MM.1S (cell line): ENCODE measurements around the gene TASP1.

Source experiments
- DNase-seq: peaks from one replicate; pipeline ENCODE4 v3.0.0-alpha.2; 2015
- H2AFZ ChIP-seq: fragments of 300-600 bp; sonication (generic); 2 replicates; pipeline ENCODE4 v1.6.0; 2016; ENCODE audit warnings: antibody characterized with exemption, low read length
- H3F3A ChIP-seq: fragments of 300-600 bp; sonication (generic); 2 replicates; pipeline ENCODE4 v1.6.1; 2016; ENCODE audit warnings: mild to moderate bottlenecking, antibody characterized with exemption, low read length, moderate library complexity, mixed read lengths; ENCODE audit not compliant: insufficient read depth
- H3K27ac ChIP-seq: fragments of 300-600 bp; sonication (generic); 2 replicates; pipeline ENCODE4 v1.5.1; 2016; ENCODE audit warnings: mild to moderate bottlenecking, low read length
- H3K27me3 ChIP-seq: fragments of 300-600 bp; sonication (generic); replicated peaks from 2 replicates; pipeline ENCODE4 v1.6.0; 2016; ENCODE audit warnings: low read length; ENCODE audit not compliant: insufficient read depth
- H3K36me3 ChIP-seq: fragments of 300-600 bp; sonication (generic); replicated peaks from 2 replicates; pipeline ENCODE4 v1.6.1; 2016; ENCODE audit warnings: mild to moderate bottlenecking, low read length, mixed read lengths; ENCODE audit not compliant: insufficient read depth
- H3K4me1 ChIP-seq: fragments of 300-600 bp; sonication (generic); 2 replicates; pipeline ENCODE4 v1.6.1; 2016; ENCODE audit warnings: low read length, mixed read lengths
- H3K4me2 ChIP-seq: fragments of 300-600 bp; sonication (generic); 2 replicates; pipeline ENCODE4 v1.6.0; 2016; ENCODE audit warnings: low read depth, low read length
- H3K4me3 ChIP-seq: fragments of 300-600 bp; sonication (generic); 2 replicates; pipeline ENCODE4 v1.5.1; 2016; ENCODE audit warnings: low read length, mixed read lengths
- H3K79me2 ChIP-seq: fragments of 300-600 bp; sonication (generic); 2 replicates; pipeline ENCODE4 v1.6.1; 2016; ENCODE audit warnings: mixed run types, low read length, mixed read lengths
- H3K9ac ChIP-seq: fragments of 300-600 bp; sonication (generic); 2 replicates; pipeline ENCODE4 v1.6.1; 2016; ENCODE audit warnings: low read length, mixed read lengths
- H3K9me2 ChIP-seq: fragments of 300-600 bp; sonication (generic); replicated peaks from 2 replicates; pipeline ENCODE4 v1.6.1; 2016; ENCODE audit warnings: mild to moderate bottlenecking, low read length, mixed read lengths; ENCODE audit not compliant: insufficient read depth
- H3K9me3 ChIP-seq: fragments of 300-600 bp; sonication (generic); replicated peaks from 2 replicates; pipeline ENCODE4 v1.6.1; 2016; ENCODE audit warnings: mild to moderate bottlenecking, low read length, mixed read lengths; ENCODE audit not compliant: insufficient read depth
- H4K20me1 ChIP-seq: fragments of 300-600 bp; sonication (generic); 2 replicates; pipeline ENCODE4 v1.6.1; 2016; ENCODE audit warnings: mild to moderate bottlenecking, low read length, moderate library complexity, mixed read lengths; ENCODE audit not compliant: insufficient read depth
- EZH2 ChIP-seq: fragments of 300-600 bp; sonication (generic); optimal IDR thresholded peaks from 2 replicates; pipeline ENCODE3; 2017; ENCODE audit warnings: low read depth, mild to moderate bottlenecking, antibody characterized with exemption, low read length, mixed read lengths
- EZH2phosphoT487 ChIP-seq: fragments of 300-600 bp; sonication (generic); IDR thresholded peaks from 2 replicates; pipeline ENCODE4 v1.6.1; 2018; ENCODE audit warnings: antibody characterized with exemption, low read length
- TF ChIP-seq, protein P1 (sequence below): fragments of 300-600 bp; sonication (generic); IDR thresholded peaks from 2 replicates; pipeline ENCODE4 v1.5.1; 2016; ENCODE audit warnings: antibody characterized with exemption, low read length, mixed read lengths

TASP1 gene

DNA sequence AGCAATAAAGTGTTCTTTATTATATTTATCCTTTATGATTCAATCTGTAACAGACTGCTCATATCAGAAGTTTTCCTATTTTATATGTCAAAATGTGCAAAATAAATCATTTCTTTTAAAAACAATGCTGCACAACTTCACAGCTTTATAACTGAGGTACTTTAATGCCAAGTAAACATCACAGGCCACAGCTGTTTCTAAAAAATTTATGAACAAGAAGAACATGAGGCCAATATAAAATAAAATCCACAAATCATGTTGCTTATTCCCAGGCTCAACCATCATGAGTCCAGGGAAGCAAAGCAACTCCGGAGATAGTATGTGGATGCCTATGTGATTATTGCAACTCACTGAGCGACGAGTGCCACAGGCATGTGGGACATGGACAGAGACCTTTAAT is 222.2 kb downstream of the TASP1 start:
- H3K27ac ChIP-seq: no peak overlapping the region
- no peak overlapping the region for H2AFZ ChIP-seq
- H3K9ac ChIP-seq: no peak overlapping the region
- no peaks in the 10 kb centered on the region for H3K4me1 ChIP-seq
- H3K4me2 ChIP-seq: no peak overlapping the region
- H3K79me2 ChIP-seq: no peaks in the 10 kb centered on the region
- no peaks in the 10 kb centered on the region for H3K9me2 ChIP-seq
- no peak overlapping the region for H3K4me3 ChIP-seq
- no peaks in the 10 kb centered on the region for H3F3A ChIP-seq
- DNase-seq: no peak
- TF ChIP-seq, protein P1, sequence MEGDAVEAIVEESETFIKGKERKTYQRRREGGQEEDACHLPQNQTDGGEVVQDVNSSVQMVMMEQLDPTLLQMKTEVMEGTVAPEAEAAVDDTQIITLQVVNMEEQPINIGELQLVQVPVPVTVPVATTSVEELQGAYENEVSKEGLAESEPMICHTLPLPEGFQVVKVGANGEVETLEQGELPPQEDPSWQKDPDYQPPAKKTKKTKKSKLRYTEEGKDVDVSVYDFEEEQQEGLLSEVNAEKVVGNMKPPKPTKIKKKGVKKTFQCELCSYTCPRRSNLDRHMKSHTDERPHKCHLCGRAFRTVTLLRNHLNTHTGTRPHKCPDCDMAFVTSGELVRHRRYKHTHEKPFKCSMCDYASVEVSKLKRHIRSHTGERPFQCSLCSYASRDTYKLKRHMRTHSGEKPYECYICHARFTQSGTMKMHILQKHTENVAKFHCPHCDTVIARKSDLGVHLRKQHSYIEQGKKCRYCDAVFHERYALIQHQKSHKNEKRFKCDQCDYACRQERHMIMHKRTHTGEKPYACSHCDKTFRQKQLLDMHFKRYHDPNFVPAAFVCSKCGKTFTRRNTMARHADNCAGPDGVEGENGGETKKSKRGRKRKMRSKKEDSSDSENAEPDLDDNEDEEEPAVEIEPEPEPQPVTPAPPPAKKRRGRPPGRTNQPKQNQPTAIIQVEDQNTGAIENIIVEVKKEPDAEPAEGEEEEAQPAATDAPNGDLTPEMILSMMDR: no peak
- TF ChIP-seq EZH2phosphoT487: no peak
- no peak for TF ChIP-seq EZH2
- no peaks in the 10 kb centered on the region for H3K9me3 ChIP-seq
- no peaks in the 10 kb centered on the region for H3K36me3 ChIP-seq
- H4K20me1 ChIP-seq: no peaks in the 10 kb centered on the region
- H3K27me3 ChIP-seq: no peaks in the 10 kb centered on the region

- H3K36me3 ChIP-seq: no peaks in the 10 kb centered on the region
- TF ChIP-seq EZH2 (no peak), EZH2phosphoT487 (no peak)
- TF ChIP-seq, protein P1: no peak
Measured at GRCh38 chr20:13412806-13413445, 225.8 kb downstream of the TASP1 start.

DNA sequence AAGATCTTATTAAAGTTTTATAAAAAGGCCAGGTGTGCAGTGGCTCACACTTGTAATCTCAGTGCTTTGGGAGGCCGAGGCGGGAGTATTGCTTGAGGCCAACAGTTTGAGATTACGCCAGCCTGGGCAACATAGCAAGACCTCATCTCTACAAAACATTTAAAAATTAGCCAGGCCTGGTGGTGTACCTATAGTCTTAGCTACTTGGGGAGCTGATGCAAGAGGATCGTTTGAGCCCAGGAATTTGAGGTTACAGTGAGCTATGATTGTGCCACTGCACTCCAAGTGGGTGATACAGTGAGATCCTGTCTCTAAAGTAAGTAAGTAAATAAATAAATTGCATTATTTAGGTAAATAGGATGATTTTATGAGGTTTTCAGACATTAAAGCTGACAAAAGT is 234.4 kb downstream of the TASP1 start:
- Histone ChIP-seq H4K20me1 (no peaks in the 10 kb centered on the region), H2AFZ (no peak overlapping the region), H3K4me1 (0 out of 2 replicates have a peak, but pooled peaks cover 5% of the 10 kb centered on the region), H3K36me3 (no peaks in the 10 kb centered on the region), H3K4me3 (no peak overlapping the region), H3K27me3 (no peaks in the 10 kb centered on the region), H3K79me2 (no peaks in the 10 kb centered on the region), H3K9me2 (no peaks in the 10 kb centered on the region), H3F3A (no peaks in the 10 kb centered on the region), H3K9ac (no peak overlapping the region), H3K9me3 (no peaks in the 10 kb centered on the region), H3K4me2 (no peak overlapping the region), H3K27ac (no peak overlapping the region)
- TF ChIP-seq, protein P1: no peak
- TF ChIP-seq EZH2phosphoT487: no peak
- no peak for TF ChIP-seq EZH2
- DNase-seq: no peak

More at GRCh38 chr20:13412806-13413445, 225.8 kb downstream of the TASP1 start:
- Histone ChIP-seq H2AFZ (no peak overlapping the region), H3K9me2 (no peaks in the 10 kb centered on the region), H3K9ac (no peak overlapping the region), H3K9me3 (no peaks in the 10 kb centered on the region), H4K20me1 (no peaks in the 10 kb centered on the region), H3F3A (no peaks in the 10 kb centered on the region), H3K4me2 (no peak overlapping the region), H3K27ac (no peak overlapping the region), H3K4me1 (no peaks in the 10 kb centered on the region), H3K79me2 (no peaks in the 10 kb centered on the region), H3K27me3 (no peaks in the 10 kb centered on the region), H3K4me3 (no peak overlapping the region)
- no peak for DNase-seq
